Astrocyte (in vitro differentiated cells and primary cell): ENCODE data around the gene LCLAT1. TPM values are rescaled to one million over a fixed set of nuclear protein-coding genes. Genes with fewer than 3 reads are reported as not detected.

Experiments
- DNase-seq: peaks from one replicate; pipeline ENCODE4 v3.0.0-alpha.2; 2010; ENCODE audit warnings: low read depth
- FAIRE-seq: peaks from 2 replicates; lab custom pipeline; 2011; peaks lifted over from hg19 to GRCh38; lab: Jason Lieb, UNC
- H2AFZ ChIP-seq: 2 replicates; pipeline ENCODE4 v1.6.0; 2012; ENCODE audit warnings: low read depth, low read length, inconsistent platforms
- H3K27ac ChIP-seq: 2 replicates; pipeline ENCODE4 v1.5.1; 2011; ENCODE audit warnings: low read depth, low read length, inconsistent platforms
- H3K27me3 ChIP-seq: 2 replicates; pipeline ENCODE4 v1.6.0; 2011; ENCODE audit warnings: low read length, inconsistent platforms; ENCODE audit not compliant: insufficient read depth
- H3K36me3 ChIP-seq: 2 replicates; pipeline ENCODE4 v1.5.1; 2011; ENCODE audit warnings: low read length, inconsistent platforms; ENCODE audit not compliant: insufficient read depth
- H3K4me1 ChIP-seq: 2 replicates; pipeline ENCODE4 v1.5.1; 2011; ENCODE audit warnings: low read length, inconsistent platforms; ENCODE audit not compliant: insufficient read depth
- H3K4me2 ChIP-seq: 2 replicates; pipeline ENCODE4 v1.6.0; 2012; ENCODE audit warnings: low read length, inconsistent platforms
- H3K4me3 ChIP-seq: 2 replicates; pipeline ENCODE4 v1.5.1; 2011; ENCODE audit warnings: low read depth, mild to moderate bottlenecking, low read length, inconsistent platforms; ENCODE audit not compliant: insufficient read depth
- H3K79me2 ChIP-seq: 2 replicates; pipeline ENCODE4 v1.6.0; 2012; ENCODE audit warnings: mild to moderate bottlenecking, low read length, inconsistent platforms; ENCODE audit not compliant: insufficient read depth
- H3K9ac ChIP-seq: 2 replicates; pipeline ENCODE4 v1.6.0; 2012; ENCODE audit warnings: mild to moderate bottlenecking, low read length, inconsistent platforms
- H3K9me3 ChIP-seq: 2 replicates; pipeline ENCODE4 v1.5.1; 2012; ENCODE audit warnings: low read depth, mild to moderate bottlenecking, low read length, inconsistent platforms; ENCODE audit not compliant: insufficient read depth
- H4K20me1 ChIP-seq: 2 replicates; pipeline ENCODE4 v1.6.0; 2012; ENCODE audit warnings: low read length, inconsistent platforms; ENCODE audit not compliant: insufficient read depth
- H3K27ac Mint-ChIP-seq: one replicate; pipeline ENCODE4 v1.8.0; 2021; ENCODE audit warnings: mild to moderate bottlenecking, mixed read lengths; ENCODE audit not compliant: unreplicated experiment
- H3K27me3 Mint-ChIP-seq: one replicate; pipeline ENCODE4 v1.8.0; 2021; ENCODE audit warnings: low read depth, mixed read lengths; ENCODE audit not compliant: unreplicated experiment
- H3K36me3 Mint-ChIP-seq: one replicate; pipeline ENCODE4 v1.8.0; 2021; ENCODE audit warnings: low read depth, mixed read lengths; ENCODE audit not compliant: unreplicated experiment
- H3K4me1 Mint-ChIP-seq: one replicate; pipeline ENCODE4 v1.8.0; 2021; ENCODE audit warnings: low read depth, mixed read lengths; ENCODE audit not compliant: unreplicated experiment
- H3K4me3 Mint-ChIP-seq: one replicate; pipeline ENCODE4 v1.8.0; 2021; ENCODE audit warnings: mild to moderate bottlenecking, moderate library complexity, mixed read lengths; ENCODE audit not compliant: unreplicated experiment
- H3K9me3 Mint-ChIP-seq: one replicate; pipeline ENCODE4 v1.8.0; 2021; ENCODE audit warnings: mild to moderate bottlenecking, mixed read lengths; ENCODE audit not compliant: unreplicated experiment
- CTCF ChIP-seq: IDR thresholded peaks from 2 replicates; pipeline ENCODE4 v1.5.1; 2011; ENCODE audit warnings: low read depth, mild to moderate bottlenecking, inconsistent platforms, low read length, moderate library complexity; ENCODE audit not compliant: insufficient read depth
- EZH2 ChIP-seq: IDR thresholded peaks from 2 replicates; pipeline ENCODE4 v1.6.1; 2012; ENCODE audit warnings: mild to moderate bottlenecking, low read length, inconsistent platforms; ENCODE audit not compliant: insufficient read depth
- total RNA-seq: library from RNA; stranded (reverse); gene quantifications from 2 replicates; pipeline ENCODE4 v1.2.1, GENCODE V29; 2021

Gene LCLAT1
- total RNA-seq, 1 donor from 2014 or later, result 17.5 TPM

GRCh38 chr2:30448866-30449265, 1.8 kb downstream of the LCLAT1 start:
- Histone ChIP-seq H3K9ac (no peak overlapping the region), H3K4me1 (peaks cover 8% of the 10 kb centered on the region), H3K27me3 (no peaks in the 10 kb centered on the region), H3K4me3 (no peak overlapping the region), H3K79me2 (peaks cover 48% of the 10 kb centered on the region), H4K20me1 (no peaks in the 10 kb centered on the region), H3K4me2 (peak overlapping the region; percentile 92), H3K36me3 (no peaks in the 10 kb centered on the region), H3K9me3 (no peaks in the 10 kb centered on the region), H2AFZ (no peak overlapping the region), H3K27ac (no peak overlapping the region)
- TF ChIP-seq EZH2 (no peak), CTCF (no peak)
- no peak for DNase-seq
- peaks cover 11% of the 10 kb centered on the region for H3K4me1 Mint-ChIP-seq
- no peak for FAIRE-seq
- peaks cover 1% of the 10 kb centered on the region for H3K9me3 Mint-ChIP-seq
- no peak overlapping the region for H3K27ac Mint-ChIP-seq
- peaks cover 2% of the 10 kb centered on the region for H3K36me3 Mint-ChIP-seq
- no peaks in the 10 kb centered on the region for H3K27me3 Mint-ChIP-seq
- H3K4me3 Mint-ChIP-seq, result peak overlapping the region; percentile 92

GRCh38 chr2:30450025-30450424, 3.0 kb downstream of the LCLAT1 start:
- Mint-ChIP-seq H3K4me1 (peaks cover 11% of the 10 kb centered on the region), H3K27ac (no peak overlapping the region), H3K9me3 (peaks cover 1% of the 10 kb centered on the region), H3K36me3 (peaks cover 2% of the 10 kb centered on the region), H3K4me3 (no peak overlapping the region), H3K27me3 (no peaks in the 10 kb centered on the region)
- H4K20me1 ChIP-seq, result no peaks in the 10 kb centered on the region
- no peak overlapping the region for H3K4me2 ChIP-seq
- no peak overlapping the region for H3K9ac ChIP-seq
- H3K79me2 ChIP-seq, result peaks cover 58% of the 10 kb centered on the region
- H3K36me3 ChIP-seq, result no peaks in the 10 kb centered on the region
- H3K4me1 ChIP-seq, result peaks cover 8% of the 10 kb centered on the region
- H3K27me3 ChIP-seq, result no peaks in the 10 kb centered on the region
- H3K4me3 ChIP-seq, result no peak overlapping the region
- TF ChIP-seq CTCF, result no peak
- no peak for TF ChIP-seq EZH2
- FAIRE-seq, result no peak
- no peak for DNase-seq
- H3K9me3 ChIP-seq, result no peaks in the 10 kb centered on the region
- no peak overlapping the region for H2AFZ ChIP-seq
- H3K27ac ChIP-seq, result no peak overlapping the region

GRCh38 chr2:30453498-30453897, 6.5 kb downstream of the LCLAT1 start:
- H3K27ac ChIP-seq, result no peak overlapping the region
- no peak overlapping the region for H2AFZ ChIP-seq
- H3K36me3 Mint-ChIP-seq, result peaks cover 2% of the 10 kb centered on the region
- no peaks in the 10 kb centered on the region for H3K4me1 ChIP-seq
- H3K9ac ChIP-seq, result no peak overlapping the region
- peaks cover 4% of the 10 kb centered on the region for H3K4me1 Mint-ChIP-seq
- peaks cover 5% of the 10 kb centered on the region for H3K9me3 Mint-ChIP-seq
- no peak overlapping the region for H3K4me3 ChIP-seq
- no peak for DNase-seq
- no peak overlapping the region for H3K4me2 ChIP-seq
- no peaks in the 10 kb centered on the region for H3K27me3 ChIP-seq
- H3K79me2 ChIP-seq, result peaks cover 67% of the 10 kb centered on the region
- no peaks in the 10 kb centered on the region for H3K9me3 ChIP-seq
- H3K36me3 ChIP-seq, result no peaks in the 10 kb centered on the region
- H3K27me3 Mint-ChIP-seq, result no peaks in the 10 kb centered on the region
- H3K4me3 Mint-ChIP-seq, result no peak overlapping the region
- TF ChIP-seq CTCF (no peak), EZH2 (no peak)
- FAIRE-seq, result no peak
- no peak overlapping the region for H3K27ac Mint-ChIP-seq
- peaks cover 13% of the 10 kb centered on the region for H4K20me1 ChIP-seq
